GM21717 (cell line): ENCODE results near the gene FGFBP3.

Experiments used
- ATAC-seq: cut with Tn5 transposase; IDR thresholded peaks from one replicate; pipeline ENCODE4 v1.9.1; 2021; ENCODE audit warnings: mild to moderate bottlenecking, moderate library complexity; ENCODE audit not compliant: unreplicated experiment

The FGFBP3 gene

DNA sequence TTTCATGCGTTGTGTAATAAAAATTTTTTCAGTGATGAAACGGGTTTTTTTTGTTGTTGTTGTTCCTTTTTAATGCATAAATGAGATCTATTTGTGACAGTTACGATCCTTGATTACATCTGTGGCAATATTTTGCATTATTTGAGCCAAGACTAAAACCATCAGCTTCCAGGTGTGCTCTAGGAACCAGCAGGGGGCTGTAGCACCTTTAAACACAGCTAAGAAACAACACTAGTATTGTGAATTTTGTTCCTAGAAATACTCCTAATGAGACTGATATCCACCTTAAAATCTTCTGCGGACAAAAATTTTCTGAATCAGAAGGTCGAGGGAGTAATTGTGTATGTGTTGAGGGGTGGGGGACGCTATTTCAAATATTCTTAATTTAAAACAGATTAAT, 52.6 kb downstream of the FGFBP3 start:
- no peak for ATAC-seq
